ENCODE measurements around the gene ZNF316. TPM values are rescaled to one million over a fixed set of nuclear protein-coding genes. Genes with fewer than 3 reads are reported as not detected.
"Not testable (repeated sequence)": the region's sequence is repeated elsewhere in the genome, so short reads cannot be mapped to it uniquely, and the experiment has no call there.

The ZNF316 gene
- total RNA-seq, 1 donor from 2014 or later: 12.6 TPM

- no peak for DNase-seq (ENCODE audit: low read depth)
- TF ChIP-seq CTCF (conservative IDR thresholded peaks at IDR 0.05; ENCODE audit: low read depth, low read length): no peak
- no peak overlapping the region for H3K4me3 ChIP-seq (ENCODE audit: low read depth, low read length)
These were observed 5.5 kb upstream of the ZNF316 start for GRCh38 chr7:6631605-6632004.

- no peak for TF ChIP-seq CTCF (conservative IDR thresholded peaks at IDR 0.05; ENCODE audit: low read depth, low read length)
- no peak for DNase-seq (ENCODE audit: low read depth)
- H3K4me3 ChIP-seq (ENCODE audit: low read depth, low read length): no peak overlapping the region
These were observed 3.1 kb upstream of the ZNF316 start for GRCh38 chr7:6634021-6634420.

DNA sequence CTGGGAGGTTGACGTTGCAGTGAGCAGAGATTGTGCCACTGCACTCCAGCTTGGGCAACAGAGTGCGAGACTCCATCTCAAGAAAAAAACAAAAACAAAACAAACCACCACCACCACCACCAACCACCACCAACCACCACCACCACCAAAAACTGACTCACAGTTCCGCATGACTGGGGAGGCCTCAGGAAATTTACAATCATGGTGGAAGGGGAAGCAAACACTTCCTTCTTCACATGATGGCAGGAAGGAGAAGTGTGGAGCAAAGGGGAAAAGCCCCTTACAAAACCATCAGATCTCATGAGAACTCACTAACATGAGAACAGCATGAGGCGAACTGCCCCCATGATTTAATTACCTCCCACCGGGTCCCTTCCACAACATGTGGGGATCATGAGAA is 2.1 kb upstream of the ZNF316 start:
- DNase-seq (ENCODE audit: low read depth); H3K4me3 ChIP-seq (ENCODE audit: low read depth, low read length): not testable (repeated sequence)

DNA sequence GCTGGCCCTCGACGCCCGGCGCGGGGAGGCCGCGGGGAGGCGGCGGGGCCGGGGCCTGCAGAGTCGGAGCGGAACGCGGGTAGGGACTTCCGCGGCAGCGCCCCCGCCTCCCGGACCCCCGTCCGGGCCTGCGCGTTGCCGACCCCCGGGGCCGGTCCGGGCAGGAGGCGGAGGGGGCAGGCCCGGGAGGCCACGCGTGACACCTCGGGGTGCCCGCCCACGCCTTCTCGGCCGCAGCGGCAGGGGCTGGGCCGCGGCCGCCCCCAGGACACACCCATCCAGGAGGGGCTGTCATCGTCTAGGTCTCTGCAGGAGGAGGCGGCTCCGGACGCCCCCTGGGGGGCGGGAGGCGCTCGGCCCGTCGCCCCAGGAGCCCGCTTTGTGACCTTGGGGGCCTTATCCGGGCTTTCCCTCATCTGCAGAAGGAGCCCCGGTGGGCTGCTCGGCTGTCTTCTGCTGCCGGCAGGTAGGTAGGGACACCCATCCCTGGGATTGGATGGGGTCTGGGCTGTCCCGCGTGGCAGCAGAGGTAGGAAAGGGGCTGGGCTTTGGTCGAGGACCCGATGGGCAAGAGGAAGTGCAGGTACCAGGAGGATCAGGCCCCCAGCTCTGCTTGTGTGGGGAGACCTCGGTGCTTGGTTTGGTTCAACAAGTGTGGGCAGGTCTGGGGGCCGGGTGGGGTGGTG is 569 bp downstream of the ZNF316 start:
- DNase-seq (ENCODE audit: low read depth): no peak
- peak overlapping the region; percentile 78 for H3K4me3 ChIP-seq (ENCODE audit: low read depth, low read length)
- peak; percentile 31 for TF ChIP-seq CTCF (conservative IDR thresholded peaks at IDR 0.05; ENCODE audit: low read depth, low read length)

GRCh38 chr7:6639032-6639431 is 1.9 kb downstream of the ZNF316 start:
- TF ChIP-seq CTCF (conservative IDR thresholded peaks at IDR 0.05; ENCODE audit: low read depth, low read length): no peak
- no peak for DNase-seq (ENCODE audit: low read depth)
- no peak overlapping the region for H3K4me3 ChIP-seq (ENCODE audit: low read depth, low read length)

GRCh38 chr7:6639627-6640026 is 2.5 kb downstream of the ZNF316 start:
- H3K4me3 ChIP-seq (ENCODE audit: low read depth, low read length): no peak overlapping the region
- DNase-seq (ENCODE audit: low read depth): no peak
- no peak for TF ChIP-seq CTCF (conservative IDR thresholded peaks at IDR 0.05; ENCODE audit: low read depth, low read length)

DNA sequence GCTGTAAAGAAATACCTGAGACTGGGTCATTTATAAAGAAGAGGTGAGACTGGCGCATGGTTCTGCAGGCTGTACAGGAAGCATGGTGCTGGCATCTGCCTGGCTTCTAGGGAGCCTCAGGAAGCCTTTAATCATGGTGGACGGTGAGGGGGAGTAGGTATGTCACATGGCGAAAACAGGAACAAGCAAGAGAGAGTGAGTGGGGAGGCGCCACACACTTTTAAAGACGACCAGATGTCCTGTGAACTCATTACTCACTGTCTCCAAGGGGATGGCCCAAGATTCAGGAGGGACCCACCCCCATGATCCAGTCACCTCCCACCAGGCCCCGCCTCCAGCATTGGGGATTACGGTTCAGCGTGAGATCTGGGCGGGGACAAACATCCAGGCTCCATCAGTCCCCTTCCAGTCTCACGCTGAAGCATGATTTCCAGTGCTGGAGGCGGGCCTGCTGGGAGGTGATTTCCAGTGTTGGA is 3.2 kb downstream of the ZNF316 start:
- no peak overlapping the region for H3K4me3 ChIP-seq (ENCODE audit: low read depth, low read length)
- TF ChIP-seq CTCF (conservative IDR thresholded peaks at IDR 0.05; ENCODE audit: low read depth, low read length): no peak
- DNase-seq (ENCODE audit: low read depth): no peak
